NCI-H2227 (cell line): Measurements from ENCODE around the gene TOR2A.

ENCODE experiments used
- DNase-seq: peaks from one replicate; lab custom pipeline; 2025; ENCODE audit not compliant: unreplicated experiment; lab: John Stamatoyannopoulos, UW

The TOR2A gene

DNA sequence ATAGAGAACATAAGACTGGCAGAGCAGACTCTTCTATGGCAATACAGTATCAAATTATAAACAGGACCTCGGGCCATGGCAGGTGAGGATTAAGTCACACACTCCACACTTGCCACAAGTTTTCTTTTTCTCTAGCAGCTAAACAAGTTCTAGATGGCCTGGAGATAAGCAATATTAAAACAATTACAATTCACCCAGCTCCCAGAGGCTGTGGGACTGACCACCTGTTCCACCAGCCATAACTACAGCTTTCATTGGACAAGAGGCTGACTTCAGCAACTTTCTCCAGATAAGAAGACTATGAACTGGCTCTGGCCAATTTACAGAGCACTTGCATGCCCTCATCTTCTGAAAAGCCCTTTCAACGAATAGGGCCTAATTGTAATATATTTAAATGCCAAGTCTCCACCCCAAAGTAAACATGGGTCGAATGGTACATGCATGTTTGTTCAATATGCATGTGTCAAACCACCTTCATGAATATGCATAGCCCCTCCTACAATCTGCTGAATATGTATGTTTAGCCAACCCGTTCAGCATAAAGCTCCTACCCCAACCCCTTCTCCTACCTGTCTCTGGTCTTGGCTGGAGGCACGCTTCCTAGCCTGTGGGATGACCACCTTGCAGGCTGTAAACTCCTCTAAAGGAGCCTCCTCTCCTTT lies 34.4 kb downstream of the TOR2A start:
- no peak for DNase-seq

DNA sequence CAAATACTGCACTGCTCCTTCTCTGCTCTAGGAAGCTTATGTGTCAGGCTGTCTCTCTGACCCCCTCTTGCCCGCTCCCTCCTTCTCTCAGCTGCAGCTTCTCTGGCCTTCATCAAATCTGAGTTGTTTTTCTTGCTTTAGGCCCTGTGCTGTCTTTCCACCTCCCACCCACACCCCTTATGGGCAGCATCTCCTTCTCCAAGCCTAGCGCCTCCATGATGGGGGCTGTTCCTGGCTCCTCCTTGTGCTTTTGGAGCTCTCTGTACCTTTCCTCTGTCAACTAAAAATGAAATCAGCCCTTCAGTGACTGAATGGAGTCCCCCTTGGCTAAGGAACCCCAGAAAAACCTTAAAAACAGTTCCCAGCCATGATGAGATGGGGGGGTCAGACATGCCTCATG lies 35.0 kb downstream of the TOR2A start:
- no peak for DNase-seq

GRCh38 chr9:127698985-127699670 lies 36.0 kb downstream of the TOR2A start:
- peak; percentile 48 for DNase-seq

DNA sequence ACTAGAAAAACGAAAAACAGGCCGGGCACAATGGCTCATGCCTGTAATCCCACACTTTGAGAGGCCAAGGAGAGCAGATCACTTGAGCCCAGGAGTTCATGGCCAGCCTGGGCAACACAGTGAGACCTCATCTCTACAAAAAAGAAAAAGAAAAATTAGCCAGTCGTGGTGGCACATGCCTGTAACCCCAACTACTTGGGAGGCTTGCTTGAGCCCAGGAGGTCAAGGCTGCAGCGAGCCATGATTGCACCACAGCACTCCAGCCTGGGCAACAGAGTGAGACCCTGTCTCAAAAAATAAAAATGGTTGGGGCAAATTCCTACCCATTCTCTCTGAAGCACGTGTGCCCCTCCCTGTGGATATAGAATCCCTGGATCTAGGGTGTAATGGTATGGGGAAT lies 36.7 kb downstream of the TOR2A start:
- DNase-seq, result no peak

- DNase-seq, result no peak
Measured at GRCh38 chr9:127697575-127697974, 37.5 kb downstream of the TOR2A start.

DNA sequence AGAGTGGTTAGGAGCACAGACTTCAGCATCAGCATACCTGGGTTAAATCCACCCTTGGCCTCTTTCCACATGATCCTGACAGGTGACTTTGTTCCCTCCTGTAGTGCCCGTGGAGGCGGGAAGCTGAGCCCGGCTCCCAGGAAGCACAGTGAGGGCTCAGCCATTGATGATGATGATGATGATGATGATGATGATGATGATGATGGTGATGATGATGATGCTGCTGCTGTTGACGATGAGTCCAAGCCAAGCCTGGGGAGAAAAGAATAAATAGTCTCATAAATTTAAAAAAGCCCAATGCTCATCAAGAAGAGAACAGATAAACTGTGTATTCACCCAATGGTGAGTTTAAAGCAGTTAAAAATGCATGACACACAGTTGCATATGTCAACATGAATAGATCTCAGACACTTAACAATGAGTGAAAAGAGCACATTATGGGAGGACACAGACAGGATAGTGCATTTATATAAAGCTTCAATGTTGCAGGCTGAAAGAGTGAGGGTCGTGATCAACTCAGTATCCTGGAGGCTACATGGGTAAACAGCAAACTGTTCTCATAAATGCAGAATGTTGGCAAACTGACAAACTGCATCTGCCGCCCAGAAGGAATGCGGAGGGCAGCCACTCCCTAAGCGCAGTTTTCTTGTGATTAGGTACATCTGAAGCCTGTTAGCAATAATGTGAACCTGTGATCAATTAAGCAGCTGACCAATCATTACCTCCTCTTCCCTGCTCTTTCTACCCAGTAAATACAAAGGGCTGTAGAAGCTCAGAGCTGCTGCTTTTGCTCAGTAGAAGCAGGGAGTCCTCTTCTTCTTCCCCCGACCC lies 40.0 kb downstream of the TOR2A start:
- no peak for DNase-seq

DNA sequence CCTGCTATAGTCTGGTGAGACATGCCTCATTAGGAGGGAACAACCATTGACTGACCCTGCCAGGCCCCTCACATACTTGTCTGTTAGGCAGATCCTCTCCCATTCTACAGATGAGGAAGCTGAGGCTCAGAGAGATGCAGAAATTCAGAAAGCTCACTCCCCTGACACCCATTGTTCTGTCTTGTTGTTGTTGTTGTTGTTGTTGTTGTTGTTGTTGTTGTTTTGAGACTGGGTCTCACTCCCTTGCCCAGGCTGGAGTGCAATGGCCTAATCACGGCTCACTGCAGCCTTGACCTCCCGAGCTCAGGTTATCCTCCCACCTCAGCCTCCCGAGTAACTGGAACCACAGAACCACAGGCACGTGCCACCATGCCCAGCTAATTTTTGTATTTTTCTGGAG lies 41.4 kb downstream of the TOR2A start:
- DNase-seq, result no peak

DNA sequence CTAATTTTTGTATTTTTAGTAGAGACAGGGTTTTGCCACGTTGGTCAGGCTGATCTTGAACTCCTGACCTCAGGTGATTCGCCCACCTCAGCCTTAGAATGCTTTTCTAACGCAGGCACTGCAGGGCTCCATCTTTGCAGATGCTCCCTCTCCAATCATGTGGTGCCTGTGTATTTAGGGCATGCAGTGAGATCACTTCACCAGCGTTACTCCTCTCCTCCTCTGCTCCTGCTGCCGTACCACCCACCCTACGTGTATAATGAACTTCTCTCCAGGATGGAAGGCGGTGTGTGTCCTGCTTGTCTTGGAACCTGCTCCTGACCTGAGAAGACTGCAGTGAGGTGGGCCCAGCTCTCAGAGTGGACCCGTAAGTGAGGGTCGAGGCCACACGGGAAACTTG lies 42.0 kb downstream of the TOR2A start:
- no peak for DNase-seq

DNA sequence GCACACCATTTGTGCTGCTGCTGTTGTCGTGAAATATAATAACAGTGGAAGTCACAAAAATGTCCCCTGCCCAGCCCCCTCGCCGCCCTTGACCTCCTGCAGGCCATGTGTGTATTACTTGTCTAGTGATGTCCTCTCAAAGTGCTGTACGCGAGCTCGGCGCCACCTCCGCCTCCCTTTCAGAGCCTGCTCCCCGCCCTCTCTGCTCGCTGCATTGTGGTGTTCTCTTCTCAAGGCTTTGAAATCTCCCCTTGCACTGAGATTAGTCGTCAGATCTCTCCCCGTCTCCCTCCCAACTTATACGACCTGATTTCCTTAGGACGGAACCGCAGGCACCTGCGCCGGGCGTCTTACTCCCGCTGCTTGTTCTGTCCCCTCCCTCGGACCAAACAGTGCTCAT lies 43.0 kb downstream of the TOR2A start:
- DNase-seq, result peak; percentile 42

DNA sequence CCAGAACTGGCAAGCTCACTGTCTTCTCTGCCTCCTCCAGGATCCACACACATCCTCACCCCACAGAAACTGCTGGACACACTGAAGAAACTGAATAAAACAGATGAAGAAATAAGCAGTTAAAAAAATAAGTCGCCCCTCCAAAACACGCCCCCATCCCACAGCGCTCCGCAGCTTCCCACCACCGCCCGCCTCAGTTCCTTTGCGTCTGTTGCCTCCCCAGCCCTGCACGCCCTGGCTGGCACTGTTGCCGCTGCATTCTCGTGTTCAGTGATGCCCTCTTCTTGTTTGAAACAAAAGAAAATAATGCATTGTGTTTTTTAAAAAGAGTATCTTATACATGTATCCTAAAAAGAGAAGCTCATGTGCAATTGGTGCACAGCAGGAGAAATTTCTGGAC lies 44.4 kb downstream of the TOR2A start:
- no peak for DNase-seq

DNA sequence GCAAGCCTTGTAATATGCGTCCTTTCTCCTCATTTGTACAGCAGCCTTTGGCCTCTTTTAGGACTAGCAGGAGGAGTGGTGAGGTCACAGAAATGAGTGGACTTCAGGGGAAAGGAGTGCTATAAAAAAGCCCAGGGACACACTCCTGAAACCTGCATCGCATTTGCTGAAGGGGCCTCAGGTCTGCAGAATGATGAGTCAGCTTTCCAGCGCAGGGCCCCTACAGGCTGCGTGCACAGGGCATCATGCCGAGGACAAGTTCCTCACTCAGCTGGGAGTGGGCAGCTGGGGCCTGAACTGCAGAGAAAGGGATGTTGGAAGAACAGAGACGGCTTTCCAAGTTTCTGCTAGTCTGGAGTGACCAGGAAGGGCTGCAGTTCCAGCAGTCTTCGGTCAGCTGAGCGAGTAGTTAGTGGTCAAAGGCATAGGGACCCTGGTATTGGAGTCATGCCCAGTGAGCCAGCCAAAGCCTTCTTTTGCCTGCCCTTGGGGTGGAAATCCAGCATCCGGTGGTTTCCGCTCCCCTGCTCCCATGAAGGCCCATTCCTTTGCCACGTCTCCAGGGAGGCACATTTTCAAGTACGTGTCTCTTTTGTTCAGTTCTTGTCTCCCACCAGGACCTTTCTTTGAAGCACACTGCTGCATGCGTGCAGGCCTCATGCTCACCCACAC lies 45.6 kb downstream of the TOR2A start:
- DNase-seq, result no peak

DNA sequence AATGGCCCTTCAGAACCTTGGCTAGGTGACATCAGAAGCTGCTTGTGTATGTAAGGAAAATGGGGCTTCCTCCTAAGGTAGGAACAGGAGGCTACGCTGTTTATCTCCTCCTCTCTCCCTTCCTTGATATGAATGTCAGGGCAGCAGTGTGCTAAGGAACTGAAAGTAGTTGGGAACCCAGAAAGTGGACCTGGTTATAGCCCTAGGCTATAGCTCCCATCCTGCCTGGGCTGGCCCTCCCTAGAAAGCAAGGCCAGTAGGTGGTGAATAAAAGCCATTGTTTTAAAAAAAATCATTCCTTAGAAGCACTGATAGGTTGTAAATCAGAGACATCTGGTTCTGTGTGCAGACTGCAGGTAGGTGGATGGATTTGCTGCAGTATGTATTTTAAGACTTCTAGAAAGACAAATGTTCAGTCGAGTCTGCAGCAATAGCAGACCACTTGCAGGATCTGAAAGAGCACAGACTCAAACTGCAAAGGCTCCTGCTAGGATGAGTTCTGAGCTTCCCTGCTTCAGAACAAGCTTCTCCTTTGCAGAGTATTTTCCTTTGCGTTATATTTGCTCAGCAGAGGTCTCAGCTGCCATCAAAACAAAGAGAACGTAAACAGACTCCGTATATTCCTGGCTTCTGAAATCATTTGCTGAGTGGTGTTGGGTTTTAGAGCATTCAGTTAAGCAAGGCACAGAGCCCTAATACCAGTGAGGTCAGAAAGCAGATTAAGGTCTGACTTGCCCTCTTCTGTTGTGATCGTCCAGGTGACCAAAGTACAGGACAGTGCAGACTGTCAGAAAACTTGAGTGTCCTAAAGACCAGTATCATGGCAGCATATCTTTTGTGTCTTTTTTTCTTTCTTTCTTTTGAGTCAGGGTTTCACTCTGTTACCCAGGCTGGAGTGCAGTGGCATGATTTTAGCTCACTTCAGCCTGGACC lies 48.4 kb downstream of the TOR2A start:
- DNase-seq, result no peak

- DNase-seq, result no peak
Measured at GRCh38 chr9:127684576-127684975, 50.5 kb downstream of the TOR2A start.

- no peak for DNase-seq
Measured at GRCh38 chr9:127683723-127684122, 51.4 kb downstream of the TOR2A start.

DNA sequence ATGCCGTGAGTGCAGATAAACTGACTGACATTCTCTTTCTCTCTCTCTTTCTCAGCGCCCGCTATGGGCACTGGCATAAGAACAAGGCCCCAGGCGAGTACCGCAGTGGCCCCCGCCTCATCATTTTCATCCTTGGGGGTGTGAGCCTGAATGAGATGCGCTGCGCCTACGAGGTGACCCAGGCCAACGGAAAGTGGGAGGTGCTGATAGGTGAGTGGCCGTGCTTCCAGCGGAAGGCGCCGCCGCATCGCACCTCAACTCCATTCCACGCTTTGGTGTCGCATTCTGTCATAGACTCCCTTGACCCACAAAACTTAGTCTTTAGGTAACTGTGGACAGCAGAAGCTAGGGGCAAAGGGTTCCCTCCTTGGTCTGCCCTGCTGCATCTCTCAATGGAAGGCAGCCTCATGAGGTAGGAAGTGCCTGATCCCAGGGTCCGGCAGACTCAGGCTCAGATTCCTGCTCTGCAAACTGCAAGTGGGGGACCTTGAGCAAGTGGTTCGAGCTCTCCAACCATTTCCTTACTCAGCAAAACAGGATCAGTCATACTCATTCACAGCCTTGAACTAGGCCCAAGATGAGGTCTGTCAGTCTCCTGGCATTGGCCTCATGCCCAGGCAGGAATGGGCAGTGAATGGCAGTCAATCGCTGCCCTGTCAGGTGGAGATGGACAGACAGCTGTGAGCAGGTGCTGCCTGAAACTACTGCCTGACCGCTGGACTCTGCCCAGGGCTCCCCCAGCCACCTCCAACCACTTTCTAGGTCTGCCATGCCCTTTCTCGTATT lies 52.5 kb downstream of the TOR2A start:
- no peak for DNase-seq
